Testis (tissue), 2 donors: ENCODE measurements around the gene HSD17B8.

ENCODE experiments used
- POLR2A ChIP-seq: fragments of 450-650 bp; IDR thresholded peaks from one replicate; pipeline ENCODE4 v1.6.1; 2017; ENCODE audit warnings: antibody characterized with exemption, mild to moderate bottlenecking, moderate library complexity
- TF ChIP-seq, protein P1 (sequence below), 3 experiments: fragments of 450-650 bp in 2 of 3; fragments of 200-600 bp in 1 of 3; sonication (generic) in 1 of 3; IDR thresholded peaks; one replicate each; pipeline ENCODE4 v1.5.1; 2016 to 2019; ENCODE audit warnings: antibody characterized with exemption in 3 of 3, mild to moderate bottlenecking in 2 of 3, moderate library complexity in 1 of 3

DNA sequence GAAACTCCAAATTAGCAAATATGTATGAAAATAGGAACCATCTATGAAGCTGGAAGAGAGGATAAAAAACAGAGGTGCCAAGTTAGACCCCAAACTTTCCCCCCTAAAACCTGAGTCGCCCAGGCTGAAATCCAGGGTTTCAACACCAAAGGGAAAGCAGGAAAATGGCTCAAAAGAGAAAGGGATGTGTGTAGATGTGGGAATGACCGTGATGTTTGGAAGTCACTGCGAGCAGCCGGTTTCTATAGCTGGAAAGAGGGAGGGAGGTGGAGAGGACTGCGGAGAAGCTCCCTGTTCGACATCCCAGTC lies 8.4 kb downstream of the HSD17B8 start:
- no peak for TF ChIP-seq POLR2A
- TF ChIP-seq, protein P1, sequence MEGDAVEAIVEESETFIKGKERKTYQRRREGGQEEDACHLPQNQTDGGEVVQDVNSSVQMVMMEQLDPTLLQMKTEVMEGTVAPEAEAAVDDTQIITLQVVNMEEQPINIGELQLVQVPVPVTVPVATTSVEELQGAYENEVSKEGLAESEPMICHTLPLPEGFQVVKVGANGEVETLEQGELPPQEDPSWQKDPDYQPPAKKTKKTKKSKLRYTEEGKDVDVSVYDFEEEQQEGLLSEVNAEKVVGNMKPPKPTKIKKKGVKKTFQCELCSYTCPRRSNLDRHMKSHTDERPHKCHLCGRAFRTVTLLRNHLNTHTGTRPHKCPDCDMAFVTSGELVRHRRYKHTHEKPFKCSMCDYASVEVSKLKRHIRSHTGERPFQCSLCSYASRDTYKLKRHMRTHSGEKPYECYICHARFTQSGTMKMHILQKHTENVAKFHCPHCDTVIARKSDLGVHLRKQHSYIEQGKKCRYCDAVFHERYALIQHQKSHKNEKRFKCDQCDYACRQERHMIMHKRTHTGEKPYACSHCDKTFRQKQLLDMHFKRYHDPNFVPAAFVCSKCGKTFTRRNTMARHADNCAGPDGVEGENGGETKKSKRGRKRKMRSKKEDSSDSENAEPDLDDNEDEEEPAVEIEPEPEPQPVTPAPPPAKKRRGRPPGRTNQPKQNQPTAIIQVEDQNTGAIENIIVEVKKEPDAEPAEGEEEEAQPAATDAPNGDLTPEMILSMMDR (IDR thresholded peaks at IDR 0.05): no peak
